ENCODE results near the gene APOO.

GRCh38 chrX:23788521-23788920, 119.2 kb downstream of the APOO start:
- TF ChIP-seq CTCF (IDR thresholded peaks at IDR 0.05), result no peak
- TF ChIP-seq ZFX (IDR thresholded peaks at IDR 0.05; ENCODE audit: borderline replicate concordance), result no peak
